DOHH2 (cell line): ENCODE results near the gene TFAP2B.

ENCODE experiments used
- H3F3A ChIP-seq: fragments of 200-600 bp; sonication (generic), shearing (Covaris generic); 2 replicates; pipeline ENCODE4 v1.6.0; 2016; ENCODE audit warnings: antibody characterized with exemption, mild to moderate bottlenecking; ENCODE audit not compliant: control insufficient read depth, insufficient read depth
- H3K27ac ChIP-seq: fragments of 200-600 bp; sonication (generic); 2 replicates; pipeline ENCODE4 v1.5.1; 2014; ENCODE audit warnings: low read depth, mild to moderate bottlenecking, low read length, moderate library complexity
- H3K27me3 ChIP-seq: fragments of 200-600 bp; sonication (generic); 2 replicates; pipeline ENCODE4 v1.6.1; 2014; ENCODE audit warnings: mild to moderate bottlenecking, low read length, mixed read lengths; ENCODE audit not compliant: control insufficient read depth
- H3K36me3 ChIP-seq: fragments of 200-600 bp; sonication (generic); 2 replicates; pipeline ENCODE4 v1.6.1; 2014; ENCODE audit warnings: mild to moderate bottlenecking, low read length, moderate library complexity, mixed read lengths; ENCODE audit not compliant: control insufficient read depth
- H3K4me1 ChIP-seq: fragments of 200-600 bp; sonication (generic); 2 replicates; pipeline ENCODE4 v1.6.1; 2014; ENCODE audit warnings: mild to moderate bottlenecking, low read length, mixed read lengths; ENCODE audit not compliant: control insufficient read depth
- H3K4me2 ChIP-seq: fragments of 200-600 bp; sonication (generic); 2 replicates; pipeline ENCODE4 v1.6.0; 2014; ENCODE audit warnings: mild to moderate bottlenecking, low read length, moderate library complexity
- H3K4me3 ChIP-seq: fragments of 200-600 bp; sonication (generic); 2 replicates; pipeline ENCODE4 v1.5.1; 2014; ENCODE audit warnings: mild to moderate bottlenecking, low read length, mixed read lengths
- H3K79me2 ChIP-seq: fragments of 200-600 bp; sonication (generic); 2 replicates; pipeline ENCODE4 v1.6.1; 2014; ENCODE audit warnings: mild to moderate bottlenecking, low read length, mixed read lengths; ENCODE audit not compliant: control insufficient read depth
- H3K9me2 ChIP-seq: fragments of 200-600 bp; sonication (generic); replicated peaks from 2 replicates; pipeline ENCODE4 v1.6.1; 2014; ENCODE audit warnings: mild to moderate bottlenecking, low read length, mixed read lengths; ENCODE audit not compliant: control insufficient read depth
- H3K9me3 ChIP-seq: fragments of 200-600 bp; sonication (generic); 2 replicates; pipeline ENCODE4 v1.6.1; 2014; ENCODE audit warnings: antibody characterized with exemption, low read length, mixed read lengths; ENCODE audit not compliant: control insufficient read depth, insufficient read depth
- H4K20me1 ChIP-seq: fragments of 200-600 bp; sonication (generic); 2 replicates; pipeline ENCODE4 v1.6.0; 2014; ENCODE audit warnings: low read depth, mild to moderate bottlenecking, antibody characterized with exemption, low read length, moderate library complexity; ENCODE audit not compliant: control insufficient read depth, insufficient read depth
- EZH2phosphoT487 ChIP-seq: fragments of 200-600 bp; sonication (generic); IDR thresholded peaks from 2 replicates; pipeline ENCODE4 v1.6.1; 2017; ENCODE audit warnings: borderline replicate concordance, mild to moderate bottlenecking, antibody characterized with exemption, low read length, moderate library complexity, mixed read lengths
- TF ChIP-seq, protein P1 (sequence below): fragments of 200-600 bp; sonication (generic); IDR thresholded peaks from one replicate; pipeline ENCODE4 v1.5.1; 2014; ENCODE audit warnings: antibody characterized with exemption, mild to moderate bottlenecking, low read depth, low read length; ENCODE audit not compliant: poor library complexity, severe bottlenecking

Gene TFAP2B

DNA sequence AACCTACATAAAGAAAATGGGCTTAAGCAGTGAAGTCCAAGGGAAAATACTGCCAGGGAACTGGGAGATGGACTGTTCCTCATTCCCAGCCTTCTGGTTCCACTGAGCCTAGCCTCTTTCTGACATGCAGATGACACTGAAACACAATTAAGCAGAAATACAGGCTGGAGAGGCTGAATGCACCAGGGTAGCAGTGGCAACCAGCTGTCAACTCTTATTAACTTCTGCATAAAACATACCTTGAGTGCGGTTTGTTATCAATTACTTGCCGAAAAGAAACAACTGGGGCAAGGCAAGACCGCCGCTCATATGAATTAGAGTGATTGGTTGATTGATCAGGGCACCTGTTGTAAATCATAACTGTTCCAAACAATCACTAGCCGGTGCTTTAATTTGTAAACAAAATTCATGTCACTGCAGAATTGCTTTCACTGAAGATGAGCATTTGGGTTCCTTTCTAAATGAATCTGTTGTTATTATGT lies 16.3 kb downstream of the TFAP2B start:
- H3K4me3 ChIP-seq = no peak overlapping the region
- H3K36me3 ChIP-seq = no peaks in the 10 kb centered on the region
- H3K9me3 ChIP-seq = no peaks in the 10 kb centered on the region
- H3K27ac ChIP-seq = no peak overlapping the region
- no peaks in the 10 kb centered on the region for H3K4me1 ChIP-seq
- H3K79me2 ChIP-seq = no peaks in the 10 kb centered on the region
- H3K9me2 ChIP-seq = no peaks in the 10 kb centered on the region
- H4K20me1 ChIP-seq = no peaks in the 10 kb centered on the region
- H3K27me3 ChIP-seq = 0 out of 2 replicates have a peak, but pooled peaks cover 2% of the 10 kb centered on the region
- no peaks in the 10 kb centered on the region for H3F3A ChIP-seq
- TF ChIP-seq, protein P1, sequence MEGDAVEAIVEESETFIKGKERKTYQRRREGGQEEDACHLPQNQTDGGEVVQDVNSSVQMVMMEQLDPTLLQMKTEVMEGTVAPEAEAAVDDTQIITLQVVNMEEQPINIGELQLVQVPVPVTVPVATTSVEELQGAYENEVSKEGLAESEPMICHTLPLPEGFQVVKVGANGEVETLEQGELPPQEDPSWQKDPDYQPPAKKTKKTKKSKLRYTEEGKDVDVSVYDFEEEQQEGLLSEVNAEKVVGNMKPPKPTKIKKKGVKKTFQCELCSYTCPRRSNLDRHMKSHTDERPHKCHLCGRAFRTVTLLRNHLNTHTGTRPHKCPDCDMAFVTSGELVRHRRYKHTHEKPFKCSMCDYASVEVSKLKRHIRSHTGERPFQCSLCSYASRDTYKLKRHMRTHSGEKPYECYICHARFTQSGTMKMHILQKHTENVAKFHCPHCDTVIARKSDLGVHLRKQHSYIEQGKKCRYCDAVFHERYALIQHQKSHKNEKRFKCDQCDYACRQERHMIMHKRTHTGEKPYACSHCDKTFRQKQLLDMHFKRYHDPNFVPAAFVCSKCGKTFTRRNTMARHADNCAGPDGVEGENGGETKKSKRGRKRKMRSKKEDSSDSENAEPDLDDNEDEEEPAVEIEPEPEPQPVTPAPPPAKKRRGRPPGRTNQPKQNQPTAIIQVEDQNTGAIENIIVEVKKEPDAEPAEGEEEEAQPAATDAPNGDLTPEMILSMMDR = no peak
- TF ChIP-seq EZH2phosphoT487 = no peak
- no peak overlapping the region for H3K4me2 ChIP-seq

DNA sequence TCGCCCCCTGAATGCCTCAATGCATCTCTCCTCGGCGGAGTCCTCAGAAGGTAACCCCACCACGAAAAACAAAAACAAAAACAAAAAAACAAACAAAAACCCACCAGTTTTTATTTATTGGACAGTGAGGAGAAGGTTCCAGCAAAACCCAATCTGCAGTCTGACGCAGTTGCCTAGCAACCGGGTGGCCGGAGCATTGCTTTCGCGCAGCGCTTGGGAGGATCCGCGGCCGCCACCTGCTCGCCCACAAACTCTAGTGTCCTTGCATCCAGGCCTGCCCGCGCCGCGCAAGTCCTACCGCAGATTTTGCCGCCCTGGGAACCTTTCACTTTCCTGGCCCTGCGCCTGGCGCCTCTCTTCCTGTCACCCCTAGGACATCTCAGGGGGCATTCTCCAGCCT lies 17.6 kb downstream of the TFAP2B start:
- no peaks in the 10 kb centered on the region for H3K36me3 ChIP-seq
- H3F3A ChIP-seq = no peaks in the 10 kb centered on the region
- H3K4me1 ChIP-seq = no peaks in the 10 kb centered on the region
- no peak overlapping the region for H3K4me2 ChIP-seq
- no peak overlapping the region for H3K4me3 ChIP-seq
- no peaks in the 10 kb centered on the region for H3K9me3 ChIP-seq
- H3K9me2 ChIP-seq = no peaks in the 10 kb centered on the region
- H3K27me3 ChIP-seq = 0 out of 2 replicates have a peak, but pooled peaks cover 2% of the 10 kb centered on the region
- TF ChIP-seq, protein P1 = no peak
- TF ChIP-seq EZH2phosphoT487 = no peak
- H3K79me2 ChIP-seq = no peaks in the 10 kb centered on the region
- H4K20me1 ChIP-seq = no peaks in the 10 kb centered on the region
- H3K27ac ChIP-seq = no peak overlapping the region

DNA sequence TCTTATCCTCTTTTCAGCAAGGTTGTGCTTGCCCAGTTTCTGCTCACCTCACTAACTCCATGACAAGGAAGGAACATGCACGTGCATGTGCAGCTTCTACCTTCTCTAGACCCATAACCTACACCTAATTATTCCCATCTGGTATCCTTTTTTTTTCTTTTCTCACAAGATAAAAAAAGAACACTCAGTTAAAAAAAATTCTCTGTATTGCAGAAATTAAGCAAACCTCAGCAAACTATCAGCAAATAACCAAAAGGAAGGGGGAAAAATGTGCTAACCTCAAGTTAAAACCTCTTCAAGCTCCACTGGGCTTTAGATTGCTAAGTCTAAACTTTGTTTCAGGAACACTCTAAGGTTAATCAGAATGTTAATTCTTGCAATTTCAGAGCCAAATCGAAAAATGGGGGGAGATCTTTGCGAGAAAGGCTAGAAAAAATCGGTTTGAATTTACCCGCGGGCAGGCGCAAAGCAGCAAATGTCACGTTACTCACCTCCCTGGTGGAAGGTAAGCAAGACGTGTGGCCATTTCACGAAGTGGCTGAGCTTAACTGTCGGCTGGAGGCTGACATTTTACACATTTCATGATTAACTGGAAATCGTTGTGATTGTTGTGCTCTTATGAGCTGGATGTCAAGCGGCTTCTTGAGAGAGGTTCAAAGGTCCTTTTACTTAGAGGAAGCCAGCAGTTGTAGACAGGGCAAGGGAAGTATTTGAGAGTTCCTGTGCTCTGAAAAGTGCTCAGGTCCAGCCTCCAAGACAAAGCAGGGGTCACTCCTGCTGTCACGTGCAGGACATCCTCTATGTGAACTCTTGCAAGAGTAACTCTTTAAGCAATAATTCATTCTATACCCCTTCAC lies 19.1 kb downstream of the TFAP2B start:
- no peaks in the 10 kb centered on the region for H4K20me1 ChIP-seq
- no peaks in the 10 kb centered on the region for H3K4me1 ChIP-seq
- no peaks in the 10 kb centered on the region for H3F3A ChIP-seq
- H3K9me3 ChIP-seq = no peaks in the 10 kb centered on the region
- 0 out of 2 replicates have a peak, but pooled peaks cover 2% of the 10 kb centered on the region for H3K27me3 ChIP-seq
- H3K4me3 ChIP-seq = no peak overlapping the region
- H3K4me2 ChIP-seq = no peak overlapping the region
- H3K9me2 ChIP-seq = no peaks in the 10 kb centered on the region
- H3K79me2 ChIP-seq = no peaks in the 10 kb centered on the region
- TF ChIP-seq EZH2phosphoT487 = no peak
- TF ChIP-seq, protein P1 = no peak
- H3K36me3 ChIP-seq = no peaks in the 10 kb centered on the region
- no peak overlapping the region for H3K27ac ChIP-seq
